ENCODE data around the gene CNOT8.

DNA sequence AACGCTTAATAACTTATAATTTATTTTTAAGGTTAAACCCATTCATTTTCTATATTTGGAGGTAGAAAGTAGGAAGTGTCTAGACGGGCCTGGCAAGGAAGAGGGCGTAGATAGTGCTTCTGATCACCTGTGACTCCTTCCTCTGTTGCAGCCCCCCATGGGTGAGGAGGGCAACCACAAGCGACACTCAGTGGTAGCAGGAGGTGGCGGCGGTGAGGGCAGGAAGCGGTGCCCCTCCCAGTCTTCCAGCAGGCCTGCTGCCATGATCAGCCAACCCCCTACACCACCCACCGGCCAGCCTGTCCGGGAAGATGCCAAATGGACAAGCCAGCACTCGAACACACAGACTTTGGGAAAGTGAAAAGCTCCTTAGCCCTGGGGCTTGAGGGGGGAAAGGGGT, 44.7 kb upstream of the CNOT8 start:
- TF ChIP-seq, protein P1, sequence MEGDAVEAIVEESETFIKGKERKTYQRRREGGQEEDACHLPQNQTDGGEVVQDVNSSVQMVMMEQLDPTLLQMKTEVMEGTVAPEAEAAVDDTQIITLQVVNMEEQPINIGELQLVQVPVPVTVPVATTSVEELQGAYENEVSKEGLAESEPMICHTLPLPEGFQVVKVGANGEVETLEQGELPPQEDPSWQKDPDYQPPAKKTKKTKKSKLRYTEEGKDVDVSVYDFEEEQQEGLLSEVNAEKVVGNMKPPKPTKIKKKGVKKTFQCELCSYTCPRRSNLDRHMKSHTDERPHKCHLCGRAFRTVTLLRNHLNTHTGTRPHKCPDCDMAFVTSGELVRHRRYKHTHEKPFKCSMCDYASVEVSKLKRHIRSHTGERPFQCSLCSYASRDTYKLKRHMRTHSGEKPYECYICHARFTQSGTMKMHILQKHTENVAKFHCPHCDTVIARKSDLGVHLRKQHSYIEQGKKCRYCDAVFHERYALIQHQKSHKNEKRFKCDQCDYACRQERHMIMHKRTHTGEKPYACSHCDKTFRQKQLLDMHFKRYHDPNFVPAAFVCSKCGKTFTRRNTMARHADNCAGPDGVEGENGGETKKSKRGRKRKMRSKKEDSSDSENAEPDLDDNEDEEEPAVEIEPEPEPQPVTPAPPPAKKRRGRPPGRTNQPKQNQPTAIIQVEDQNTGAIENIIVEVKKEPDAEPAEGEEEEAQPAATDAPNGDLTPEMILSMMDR (IDR thresholded peaks at IDR 0.05), result no peak
- no peak for TF ChIP-seq POLR2AphosphoS5 (IDR thresholded peaks at IDR 0.05; ENCODE audit: low read depth, low read length)

Measured in Panc1 (cell line).